B cell (primary cell): ENCODE results near the gene MAN2B2. TPM values are rescaled to one million over a fixed set of nuclear protein-coding genes. Genes with fewer than 3 reads are reported as not detected.

Experiments used
- ATAC-seq: fragments of 200-7000 bp; cut with Tn5 transposase; one replicate; pipeline ENCODE4 v1.10.0; 2021; ENCODE audit warnings: low read depth, mild to moderate bottlenecking, moderate number of reproducible peaks, moderate library complexity
- CTCF ChIA-PET: fragments of 350-600 bp; sonication (Branson Sonifier 250); formaldehyde crosslinking; loops from one replicate; lab custom pipeline; 2021; ENCODE audit warnings: antibody characterized with exemption, inconsistent platforms; lab: Charles Lee
- POLR2A ChIA-PET: fragments of 350-600 bp; sonication (Branson Sonifier 250); formaldehyde crosslinking; loops from one replicate; lab custom pipeline; 2021; ENCODE audit warnings: antibody characterized with exemption; lab: Charles Lee
- DNase-seq: peaks from one replicate; pipeline ENCODE4 v3.0.0; 2013
- H2AFZ ChIP-seq: 2 replicates; pipeline ENCODE4 v1.6.1; 2012; ENCODE audit warnings: mild to moderate bottlenecking, low read depth, low read length; ENCODE audit not compliant: insufficient read depth, poor library complexity, severe bottlenecking
- H3K27ac ChIP-seq, 2 donors: 1 replicate in 1 of 2; 2 replicates in 1 of 2; pipeline ENCODE4 v1.5.1; 2012 to 2013; ENCODE audit warnings: low read length in 2 of 2, mild to moderate bottlenecking in 2 of 2, moderate library complexity in 1 of 2
- H3K27me3 ChIP-seq, 4 experiments: fragments of 200-600 bp in 1 of 4; sonication (generic) in 1 of 4; replicated peaks in 1 of 4; 1 replicate in 2 of 4; 2 replicates in 2 of 4; pipeline versions ENCODE4 v1.6.1 to v1.7.0; 2013 to 2016; ENCODE audit warnings: low read length in 3 of 4, mild to moderate bottlenecking in 2 of 4, mixed read lengths in 1 of 4, moderate library complexity in 1 of 4; ENCODE audit not compliant: insufficient read depth in 4 of 4, control insufficient read depth in 3 of 4; ENCODE audit errors: control extremely low read depth in 1 of 4
- H3K36me3 ChIP-seq, 2 experiments: replicated peaks in 1 of 2; 1 replicate in 1 of 2; 2 replicates in 1 of 2; pipeline versions ENCODE4 v1.6.1 to v1.7.1; 2013; ENCODE audit warnings: low read length in 1 of 2; ENCODE audit not compliant: insufficient read depth in 2 of 2, control insufficient read depth in 1 of 2; ENCODE audit errors: control extremely low read depth in 1 of 2, extremely low read depth in 1 of 2
- H3K4me1 ChIP-seq, 2 donors: fragments of 200-600 bp in 1 of 2; sonication (generic) in 1 of 2; 1 replicate in 1 of 2; 2 replicates in 1 of 2; pipeline versions ENCODE4 v1.5.1 to v1.6.1; 2013 to 2017; ENCODE audit warnings: low read length in 2 of 2; ENCODE audit not compliant: control insufficient read depth in 2 of 2, insufficient read depth in 2 of 2
- H3K4me2 ChIP-seq: replicated peaks from 2 replicates; pipeline ENCODE3; 2012; ENCODE audit warnings: mild to moderate bottlenecking, low read depth, low read length; ENCODE audit not compliant: poor library complexity, severe bottlenecking
- H3K4me3 ChIP-seq, 5 experiments: fragments of 200-600 bp in 1 of 5; sonication (generic) in 1 of 5; 1 replicate in 3 of 5; 2 replicates in 2 of 5; pipeline versions ENCODE4 v1.5.1 to v1.7.0; 2011 to 2016; ENCODE audit warnings: low read length in 4 of 5, mild to moderate bottlenecking in 4 of 5, low read depth in 2 of 5, control low read depth in 1 of 5, moderate library complexity in 1 of 5; ENCODE audit not compliant: insufficient read depth in 1 of 5; ENCODE audit errors: control extremely low read depth in 1 of 5, extremely low read depth in 1 of 5
- H3K79me2 ChIP-seq: fragments of 200-600 bp; sonication (generic); one replicate; pipeline ENCODE4 v1.6.0; 2016; ENCODE audit warnings: low read length; ENCODE audit not compliant: control insufficient read depth, insufficient read depth
- H3K9ac ChIP-seq: fragments of 200-600 bp; sonication (generic); 2 replicates; pipeline ENCODE4 v1.6.1; 2017; ENCODE audit warnings: mild to moderate bottlenecking, low read length, moderate library complexity
- H3K9me3 ChIP-seq, 3 donors: one replicate each; pipeline versions ENCODE4 v1.6.1 to v1.7.1; 2013; ENCODE audit warnings: low read length in 2 of 3; ENCODE audit not compliant: control insufficient read depth in 2 of 3, insufficient read depth in 1 of 3; ENCODE audit errors: control extremely low read depth in 1 of 3
- H4K20me1 ChIP-seq: 2 replicates; pipeline ENCODE4 v1.6.0; 2012; ENCODE audit warnings: mild to moderate bottlenecking, low read length; ENCODE audit not compliant: insufficient read depth, control insufficient read depth, poor library complexity, severe bottlenecking
- H3K27ac Mint-ChIP-seq: one replicate; pipeline ENCODE4 v1.8.0; 2021; ENCODE audit warnings: mixed read lengths
- H3K27me3 Mint-ChIP-seq: one replicate; pipeline ENCODE4 v1.8.0; 2021; ENCODE audit warnings: mixed read lengths
- H3K4me1 Mint-ChIP-seq: one replicate; pipeline ENCODE4 v1.8.0; 2021; ENCODE audit warnings: mixed read lengths
- H3K4me3 Mint-ChIP-seq: one replicate; pipeline ENCODE4 v1.8.0; 2021; ENCODE audit warnings: mixed read lengths
- H3K9me3 Mint-ChIP-seq: one replicate; pipeline ENCODE4 v1.8.0; 2022; ENCODE audit warnings: mixed read lengths; ENCODE audit not compliant: insufficient read depth
- EZH2 ChIP-seq: IDR thresholded peaks from 2 replicates; pipeline ENCODE4 v1.6.1; 2012; ENCODE audit warnings: borderline replicate concordance, low read depth, mild to moderate bottlenecking, moderate library complexity, low read length; ENCODE audit not compliant: insufficient read depth, poor library complexity, severe bottlenecking
- WGBS: methylation state at CpG from one replicate; pipeline ENCODE4 v1.1.5; 2013; ENCODE audit warnings: missing lambda C conversion rate; ENCODE audit not compliant: insufficient coverage; 5-methylcytosine and 5-hydroxymethylcytosine counted together
- intact Hi-C: fragments of 100-400 bp; cut with micrococcal nuclease; formaldehyde crosslinking; loops from one replicate; pipeline ENCODE4 v1.10.0; 2022
- polyA minus RNA-seq: library from RNA; depleted of rRNA, polyadenylated mRNA; stranded (reverse); fragments of >200 nt; gene quantifications from 2 replicates; pipeline ENCODE4 v1.2.3, GENCODE V29; 2012
- polyA plus RNA-seq: library from polyadenylated mRNA; depleted of rRNA; stranded (reverse); fragments of >200 nt; gene quantifications from 2 replicates; pipeline ENCODE4 v1.2.3, GENCODE V29; 2012
- total RNA-seq, 2 donors: library from RNA; stranded (reverse); fragments of 120-200 nt in 1 of 2; gene quantifications; 1 replicate in 1 of 2; 2 replicates in 1 of 2; pipeline versions ENCODE4 v1.2.3 to v1.2.4, GENCODE V29; 2013 to 2022
- TF ChIP-seq, protein P1 (sequence below): fragments of 200-600 bp; IDR thresholded peaks from one replicate; pipeline ENCODE4 v1.8.0; 2022; ENCODE audit warnings: antibody characterized with exemption, mild to moderate bottlenecking

The MAN2B2 gene
- total RNA-seq (37.0 TPM in 2 replicates), polyA plus RNA-seq (27.2 and 35.0 TPM in 2 replicates), polyA minus RNA-seq (44.9 and 53.6 TPM in 2 replicates)
- total RNA-seq (2013), result 16.8 TPM

GRCh38 chr4:6574747-6575502 is at the start of gene MAN2B2:
Gene MAN2B2 (plus strand): TSS chr4:6575189. CDS start chr4:6575211, 22 bp downstream.
- under 1% methylated on average over 61 of the region's 62 CpGs for WGBS
- peaks cover 10% of the 10 kb centered on the region for H4K20me1 ChIP-seq
- peaks cover 0 to 2% (median 0%) of the 10 kb centered on the region in 4 experiments for H3K27me3 ChIP-seq
- peaks cover 16% of the 10 kb centered on the region for H3K4me1 Mint-ChIP-seq
- H3K27ac ChIP-seq, result peak within 1 kb of the TSS; percentile 64 to 83
- H3K9me3 ChIP-seq, result no peaks in the 10 kb centered on the region
- H3K4me3 Mint-ChIP-seq, result peak within 1 kb of the TSS; percentile 90
- no peaks in the 10 kb centered on the region for H3K27me3 Mint-ChIP-seq
- H3K27ac Mint-ChIP-seq, result peak within 1 kb of the TSS; percentile 89
- H3K4me3 ChIP-seq, result peak within 1 kb of the TSS; percentile 67 to 92 (median 82)
- peak within 1 kb of the TSS; percentile 99 for H2AFZ ChIP-seq
- intact Hi-C loops, result loop anchor here (1.0 to 10.0 kb wide), 4 partner anchors 65 to 530 kb away; partner anchors contain the start of genes KIAA0232, MRFAP1 and MRFAP1L1
- ChIA-PET POLR2A (interaction anchor here (0.6 to 1.1 kb wide), 7 partner anchors 12 to 525 kb away, joined by 3 to 8 read pairs (median 4); partner anchors contain the start of gene GRPEL1), CTCF (interaction anchor here (0.6 to 1.3 kb wide), 4 partner anchors 47 to 209 kb away, joined by 3 read pairs; partner anchors contain the start of gene MRFAP1)
- peaks cover 9 to 19% of the 10 kb centered on the region in 2 donors for H3K4me1 ChIP-seq
- H3K9ac ChIP-seq, result peak within 1 kb of the TSS; percentile 90
- peak; percentile 96 for ATAC-seq
- DNase-seq, result peak; percentile 82
- peak within 1 kb of the TSS; percentile 97 for H3K4me2 ChIP-seq
- peaks cover 6 to 25% of the 10 kb centered on the region in 2 experiments for H3K36me3 ChIP-seq
- H3K79me2 ChIP-seq, result peaks cover 24% of the 10 kb centered on the region
- peaks cover 6% of the 10 kb centered on the region for H3K9me3 Mint-ChIP-seq
- TF ChIP-seq EZH2, result no peak
- TF ChIP-seq, protein P1, sequence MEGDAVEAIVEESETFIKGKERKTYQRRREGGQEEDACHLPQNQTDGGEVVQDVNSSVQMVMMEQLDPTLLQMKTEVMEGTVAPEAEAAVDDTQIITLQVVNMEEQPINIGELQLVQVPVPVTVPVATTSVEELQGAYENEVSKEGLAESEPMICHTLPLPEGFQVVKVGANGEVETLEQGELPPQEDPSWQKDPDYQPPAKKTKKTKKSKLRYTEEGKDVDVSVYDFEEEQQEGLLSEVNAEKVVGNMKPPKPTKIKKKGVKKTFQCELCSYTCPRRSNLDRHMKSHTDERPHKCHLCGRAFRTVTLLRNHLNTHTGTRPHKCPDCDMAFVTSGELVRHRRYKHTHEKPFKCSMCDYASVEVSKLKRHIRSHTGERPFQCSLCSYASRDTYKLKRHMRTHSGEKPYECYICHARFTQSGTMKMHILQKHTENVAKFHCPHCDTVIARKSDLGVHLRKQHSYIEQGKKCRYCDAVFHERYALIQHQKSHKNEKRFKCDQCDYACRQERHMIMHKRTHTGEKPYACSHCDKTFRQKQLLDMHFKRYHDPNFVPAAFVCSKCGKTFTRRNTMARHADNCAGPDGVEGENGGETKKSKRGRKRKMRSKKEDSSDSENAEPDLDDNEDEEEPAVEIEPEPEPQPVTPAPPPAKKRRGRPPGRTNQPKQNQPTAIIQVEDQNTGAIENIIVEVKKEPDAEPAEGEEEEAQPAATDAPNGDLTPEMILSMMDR, result no peak

DNA sequence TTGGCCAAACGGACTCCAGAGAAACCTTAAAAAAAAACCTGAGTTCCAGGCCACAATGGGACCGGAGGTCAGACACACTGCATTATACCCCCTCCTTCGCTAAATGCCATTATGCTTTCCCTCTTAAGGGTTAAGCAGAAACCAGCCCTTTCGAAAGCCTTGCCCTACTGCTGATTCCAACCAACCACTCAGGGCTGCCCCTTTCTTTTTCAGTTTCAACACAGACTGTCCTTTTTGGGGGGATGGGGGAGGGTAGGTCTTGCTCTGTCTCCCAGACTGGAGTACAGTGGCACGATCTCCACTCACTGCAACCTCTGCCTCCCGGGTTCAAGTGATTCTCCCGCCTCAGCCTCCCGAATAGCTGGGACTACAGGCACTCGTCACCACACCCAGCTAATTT is 49.5 kb upstream of the MAN2B2 start:
- Mint-ChIP-seq H3K9me3 (no peaks in the 10 kb centered on the region), H3K4me1 (no peaks in the 10 kb centered on the region), H3K27me3 (peaks cover 5% of the 10 kb centered on the region), H3K27ac (no peak overlapping the region), H3K4me3 (no peak overlapping the region)
- no peaks in the 10 kb centered on the region for H4K20me1 ChIP-seq
- no peak overlapping the region for H2AFZ ChIP-seq
- no peaks in the 10 kb centered on the region for H3K4me1 ChIP-seq
- ATAC-seq, result no peak
- H3K27ac ChIP-seq, result no peak overlapping the region
- H3K79me2 ChIP-seq, result no peaks in the 10 kb centered on the region
- no peaks in the 10 kb centered on the region for H3K36me3 ChIP-seq
- ChIA-PET CTCF (no interaction called here), POLR2A (no interaction called here)
- no peak overlapping the region for H3K4me3 ChIP-seq
- no peak for TF ChIP-seq EZH2
- TF ChIP-seq, protein P1, result no peak
- peaks cover 0 to 7% (median 0%) of the 10 kb centered on the region in 3 donors for H3K9me3 ChIP-seq
- no peak overlapping the region for H3K9ac ChIP-seq
- 78% methylated on average over 3 of the region's 9 CpGs for WGBS
- intact Hi-C loops, result no loop called here
- H3K4me2 ChIP-seq, result no peak overlapping the region
- H3K27me3 ChIP-seq, result no peaks in the 10 kb centered on the region
- no peak for DNase-seq
